Left lung (tissue), 10 donors: Measurements from ENCODE around the gene SFT2D2. TPM values are rescaled to one million over a fixed set of nuclear protein-coding genes. Genes with fewer than 3 reads are reported as not detected.

Experiments used
- ATAC-seq: fragments of 200-7000 bp; cut with Tn5 transposase; one replicate; pipeline ENCODE4 v1.9.1; 2020; ENCODE audit warnings: moderate library complexity
- DNase-seq, 4 donors: peaks; one replicate each; pipeline ENCODE4 v3.0.0-alpha.2; 2013 to 2020
- H3K27ac ChIP-seq, 2 donors: fragments of 200-600 bp; sonication (generic) in 1 of 2; one replicate each; pipeline versions ENCODE4 v1.5.0 to v1.8.0; 2020 to 2021
- H3K27me3 ChIP-seq, 2 donors: fragments of 200-600 bp; sonication (generic) in 1 of 2; one replicate each; pipeline versions ENCODE4 v1.5.0 to v1.8.0; 2020 to 2021
- H3K36me3 ChIP-seq, 2 donors: fragments of 200-600 bp; sonication (generic) in 1 of 2; one replicate each; pipeline versions ENCODE4 v1.5.0 to v1.8.0; 2020 to 2021
- H3K4me1 ChIP-seq, 2 donors: fragments of 200-600 bp; one replicate each; pipeline ENCODE4 v1.8.0; 2021
- H3K4me3 ChIP-seq, 2 donors: fragments of 200-600 bp; sonication (generic) in 1 of 2; one replicate each; pipeline versions ENCODE4 v1.5.0 to v1.8.0; 2020 to 2021; ENCODE audit warnings: mild to moderate bottlenecking in 1 of 2
- H3K9me3 ChIP-seq, 2 donors: fragments of 200-600 bp; sonication (generic) in 1 of 2; one replicate each; pipeline versions ENCODE4 v1.5.0 to v1.8.0; 2020 to 2021
- intact Hi-C, 2 donors: fragments of 100-400 bp; cut with DNase I; formaldehyde crosslinking; loops; one replicate each; pipeline versions ENCODE4 v1.11.2 to v1.14.2; 2022
- polyA plus RNA-seq, 6 donors: library from polyadenylated mRNA; unstranded; fragments of 120-200 nt; gene quantifications; one replicate each; pipeline ENCODE4 v1.2.1, GENCODE V29; 2013; ENCODE audit not compliant: insufficient read length in 6 of 6
- total RNA-seq, 2 donors: library from RNA; stranded (reverse); fragmentation: NEBNext Ultra II Directional; extraction: Animal tissue kit (Norgen Biotek cat#: 25700); gene quantifications; one replicate each; pipeline ENCODE4 v1.2.1, GENCODE V29; 2021
- TF ChIP-seq, protein P1 (sequence below), 2 donors: fragments of 200-600 bp; sonication (generic) in 1 of 2; IDR thresholded peaks; one replicate each; pipeline versions ENCODE4 v1.5.0 to v1.8.0; 2021; ENCODE audit warnings: antibody characterized with exemption in 2 of 2
- donor health status: DM: no; HTN: yes; CAD: no.
- donor health status: DM: no; HTN: no; CAD: no.

SFT2D2 gene
- total and polyA plus RNA-seq, 8 donors: 21.2 to 85.9 (median 23.8) TPM

DNA sequence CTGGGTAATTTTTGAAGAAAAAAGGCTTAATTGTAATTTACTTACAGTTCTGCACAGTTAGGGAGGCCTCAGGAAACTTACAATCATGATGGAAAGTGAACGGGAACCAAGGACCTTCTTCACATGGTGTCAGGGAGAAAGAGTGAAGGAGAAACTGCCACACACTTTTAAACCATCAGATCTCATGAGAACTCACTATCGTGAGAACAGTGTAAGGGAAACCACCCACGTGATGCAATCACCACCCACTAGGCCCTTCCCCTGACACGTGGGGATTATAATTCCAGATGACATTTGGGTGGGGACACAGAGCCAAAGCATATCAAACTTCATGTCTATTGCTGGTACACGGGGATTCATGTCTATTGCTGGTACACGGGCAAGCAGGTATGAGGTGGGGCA, 5.3 kb upstream of the SFT2D2 start:
- H3K27me3 ChIP-seq: no peaks in the 10 kb centered on the region
- H3K36me3 ChIP-seq: no peaks in the 10 kb centered on the region
- no peaks in the 10 kb centered on the region for H3K4me1 ChIP-seq
- intact Hi-C loops: no loop called here
- TF ChIP-seq, protein P1, sequence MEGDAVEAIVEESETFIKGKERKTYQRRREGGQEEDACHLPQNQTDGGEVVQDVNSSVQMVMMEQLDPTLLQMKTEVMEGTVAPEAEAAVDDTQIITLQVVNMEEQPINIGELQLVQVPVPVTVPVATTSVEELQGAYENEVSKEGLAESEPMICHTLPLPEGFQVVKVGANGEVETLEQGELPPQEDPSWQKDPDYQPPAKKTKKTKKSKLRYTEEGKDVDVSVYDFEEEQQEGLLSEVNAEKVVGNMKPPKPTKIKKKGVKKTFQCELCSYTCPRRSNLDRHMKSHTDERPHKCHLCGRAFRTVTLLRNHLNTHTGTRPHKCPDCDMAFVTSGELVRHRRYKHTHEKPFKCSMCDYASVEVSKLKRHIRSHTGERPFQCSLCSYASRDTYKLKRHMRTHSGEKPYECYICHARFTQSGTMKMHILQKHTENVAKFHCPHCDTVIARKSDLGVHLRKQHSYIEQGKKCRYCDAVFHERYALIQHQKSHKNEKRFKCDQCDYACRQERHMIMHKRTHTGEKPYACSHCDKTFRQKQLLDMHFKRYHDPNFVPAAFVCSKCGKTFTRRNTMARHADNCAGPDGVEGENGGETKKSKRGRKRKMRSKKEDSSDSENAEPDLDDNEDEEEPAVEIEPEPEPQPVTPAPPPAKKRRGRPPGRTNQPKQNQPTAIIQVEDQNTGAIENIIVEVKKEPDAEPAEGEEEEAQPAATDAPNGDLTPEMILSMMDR (IDR thresholded peaks at IDR 0.05): no peak
- no peak for DNase-seq
- H3K4me3 ChIP-seq: no peak overlapping the region
- H3K9me3 ChIP-seq: no peaks in the 10 kb centered on the region
- H3K27ac ChIP-seq: no peak overlapping the region
- no peak for ATAC-seq

DNA sequence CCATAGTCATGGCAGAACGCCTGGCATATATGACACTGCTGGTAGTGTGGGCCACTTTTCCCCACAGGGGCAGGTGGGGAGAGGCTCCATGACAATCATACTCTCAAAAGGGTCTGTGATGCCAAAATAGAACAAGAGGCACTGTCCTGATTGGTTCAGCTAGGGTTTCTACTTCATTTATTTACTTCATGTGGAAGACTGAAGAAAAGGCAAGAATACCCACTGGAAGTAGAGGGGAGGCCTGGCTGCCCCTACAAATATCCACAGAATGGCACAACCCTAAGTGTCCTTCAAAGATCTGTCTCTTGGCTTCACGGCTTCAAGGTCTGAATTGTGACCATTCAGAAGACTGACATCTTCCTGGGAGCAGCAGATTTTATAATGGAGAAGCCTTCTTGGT, 4.5 kb upstream of the SFT2D2 start:
- DNase-seq (no peak), ATAC-seq (no peak)
- H3K36me3 ChIP-seq: no peaks in the 10 kb centered on the region
- H3K9me3 ChIP-seq: no peaks in the 10 kb centered on the region
- no peaks in the 10 kb centered on the region for H3K4me1 ChIP-seq
- intact Hi-C loops: no loop called here
- no peaks in the 10 kb centered on the region for H3K27me3 ChIP-seq
- no peak overlapping the region for H3K4me3 ChIP-seq
- no peak overlapping the region for H3K27ac ChIP-seq
- TF ChIP-seq, protein P1 (IDR thresholded peaks at IDR 0.05): no peak

DNA sequence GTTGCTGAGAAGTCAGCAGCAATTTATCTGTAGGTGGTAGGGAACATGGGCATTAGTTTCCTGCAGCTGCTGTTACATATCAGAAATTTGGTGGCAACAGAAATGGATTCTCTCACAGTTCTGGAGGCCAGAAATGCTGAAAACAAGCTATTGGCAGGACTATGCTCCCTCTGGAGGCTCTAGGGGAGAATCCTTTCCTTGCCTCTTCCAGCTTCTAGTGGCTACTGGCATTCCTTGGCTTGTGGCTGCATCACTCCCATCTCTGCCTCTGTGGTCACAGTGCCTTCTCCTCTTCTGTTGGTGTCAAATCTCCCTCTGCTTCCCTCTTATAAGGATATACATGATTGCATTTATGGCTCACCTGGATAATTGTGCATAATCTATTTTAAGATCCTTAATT, 2.5 kb upstream of the SFT2D2 start:
- Histone ChIP-seq H3K27me3 (no peaks in the 10 kb centered on the region), H3K4me1 (peaks cover 3 to 16% of the 10 kb centered on the region in 2 donors), H3K36me3 (no peaks in the 10 kb centered on the region), H3K4me3 (no peak overlapping the region), H3K27ac (no peak overlapping the region), H3K9me3 (no peaks in the 10 kb centered on the region)
- no peak for ATAC-seq
- TF ChIP-seq, protein P1 (IDR thresholded peaks at IDR 0.05): no peak
- DNase-seq: no peak
- intact Hi-C loops: no loop called here

DNA sequence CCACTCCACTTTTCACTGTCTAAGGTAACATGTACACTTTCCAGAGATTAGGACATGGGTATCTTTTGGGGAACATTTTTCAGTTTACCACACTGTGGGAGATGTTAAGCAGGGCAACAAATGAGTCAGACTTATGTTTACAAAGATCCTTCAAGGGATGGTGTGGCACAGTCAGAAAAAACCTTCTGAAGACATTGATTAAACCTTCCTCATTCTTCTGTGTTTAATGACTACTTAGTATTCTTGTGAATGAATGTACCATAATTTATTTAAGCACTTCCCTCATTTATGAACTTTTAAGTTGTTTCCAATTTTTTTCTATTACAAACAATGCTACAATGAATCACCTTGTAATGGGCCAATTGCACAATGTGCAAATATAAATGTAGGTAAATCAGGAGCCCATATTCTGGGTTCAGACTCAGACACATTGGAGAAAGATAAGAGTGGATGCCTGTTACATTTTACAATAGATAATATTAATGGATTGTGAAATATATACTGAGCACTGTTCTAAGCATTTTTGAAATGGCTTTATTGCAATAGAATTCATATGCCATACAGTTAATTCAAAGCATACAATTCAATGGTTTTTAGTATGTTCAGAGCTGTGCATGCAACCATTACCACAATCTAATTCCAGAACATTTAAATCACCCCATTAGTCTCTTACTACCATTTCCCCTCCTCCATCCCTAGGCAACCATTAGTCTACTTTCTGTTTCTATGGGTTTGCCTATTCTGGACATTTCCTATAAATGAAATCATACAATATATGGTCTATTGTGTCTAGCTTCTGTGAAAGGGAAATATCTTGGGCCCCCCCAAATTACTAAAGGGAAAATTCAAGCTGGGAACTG, 1.9 kb upstream of the SFT2D2 start:
- no peaks in the 10 kb centered on the region for H3K36me3 ChIP-seq
- H3K9me3 ChIP-seq: no peaks in the 10 kb centered on the region
- TF ChIP-seq, protein P1 (IDR thresholded peaks at IDR 0.05): no peak
- DNase-seq (no peak), ATAC-seq (no peak)
- H3K27me3 ChIP-seq: no peaks in the 10 kb centered on the region
- H3K4me1 ChIP-seq: peaks cover 5 to 23% of the 10 kb centered on the region in 2 donors
- intact Hi-C loops: no loop called here
- H3K4me3 ChIP-seq: no peak overlapping the region
- no peak overlapping the region for H3K27ac ChIP-seq

DNA sequence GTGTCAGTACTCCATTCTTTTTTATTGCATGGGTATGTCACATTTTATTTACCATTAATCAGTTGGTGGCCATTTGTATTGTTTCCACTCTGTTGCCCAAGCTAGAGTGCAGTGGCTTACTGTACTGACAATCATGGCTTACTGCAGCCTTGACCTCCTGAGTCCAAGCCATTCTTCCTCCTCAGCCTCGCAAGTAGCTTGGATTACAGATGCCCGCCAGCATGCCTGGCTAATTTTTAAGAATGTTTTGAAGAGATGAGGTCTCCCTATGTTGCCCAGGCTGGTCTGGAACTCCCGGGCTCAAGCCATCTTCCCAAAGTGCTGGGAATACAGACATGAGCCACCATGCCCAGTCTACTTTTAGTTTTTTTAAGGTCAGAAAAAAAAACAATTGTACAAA, 813 bp upstream of the SFT2D2 start:
- TF ChIP-seq, protein P1 (IDR thresholded peaks at IDR 0.05): no peak

More for the DNA sequence above, 813 bp upstream of the SFT2D2 start:
- Histone ChIP-seq H3K27ac (peak overlapping the region in 1 of 2 donors; percentile 93), H3K4me3 (peak overlapping the region; percentile 97 to 99), H3K27me3 (no peaks in the 10 kb centered on the region), H3K36me3 (no peaks in the 10 kb centered on the region), H3K9me3 (no peaks in the 10 kb centered on the region), H3K4me1 (peaks cover 12 to 34% of the 10 kb centered on the region in 2 donors)
- DNase-seq (no peak), ATAC-seq (no peak)
- intact Hi-C loops: no loop called here
